Measurements from ENCODE around the gene TFG.

- TF ChIP-seq POLR2AphosphoS5 (IDR thresholded peaks at IDR 0.05): no peak
- no peak for TF ChIP-seq CTCF (IDR thresholded peaks at IDR 0.05)
- TF ChIP-seq POLR2A (IDR thresholded peaks at IDR 0.05): no peak
Observed at GRCh38 chr3:100715176-100715575, 5.9 kb downstream of the TFG start.

Measured in stomach (tissue), 4 donors.